RWPE2 (cell line): ENCODE data around the gene HES3.

Experiments
- ATAC-seq: fragments of 200-7000 bp; cut with Tn5 transposase; 3 replicates; pipeline ENCODE4 v1.9.1; 2021; ENCODE audit warnings: low read depth
- DNase-seq: peaks from one replicate; pipeline ENCODE4 v3.0.0-alpha.2; 2020; ENCODE audit warnings: low spot score
- H3K27ac ChIP-seq: fragments of 450-650 bp; 2 replicates; pipeline ENCODE4 v1.5.1; 2017; ENCODE audit warnings: mild to moderate bottlenecking; ENCODE audit not compliant: poor library complexity, severe bottlenecking
- H3K27me3 ChIP-seq: fragments of 250-450 bp; sonication (Bioruptor Pico); 2 replicates; pipeline ENCODE4 v1.5.1; 2021; ENCODE audit warnings: mild to moderate bottlenecking, moderate library complexity; ENCODE audit not compliant: insufficient read depth, poor library complexity, severe bottlenecking
- H3K36me3 ChIP-seq: fragments of 250-450 bp; sonication (Bioruptor Pico); 2 replicates; pipeline ENCODE4 v1.5.1; 2020; ENCODE audit warnings: low read depth, mild to moderate bottlenecking, moderate library complexity
- H3K4me1 ChIP-seq: fragments of 250-450 bp; sonication (Bioruptor Pico); 2 replicates; pipeline ENCODE4 v1.5.1; 2021; ENCODE audit warnings: mild to moderate bottlenecking, moderate library complexity; ENCODE audit not compliant: insufficient read depth, poor library complexity, severe bottlenecking
- H3K4me3 ChIP-seq: fragments of 250-450 bp; sonication (Bioruptor Pico); 2 replicates; pipeline ENCODE4 v1.5.1; 2021; ENCODE audit warnings: mild to moderate bottlenecking, moderate library complexity; ENCODE audit not compliant: severe bottlenecking
- H3K9me3 ChIP-seq: fragments of 250-450 bp; sonication (Bioruptor Pico); 2 replicates; pipeline ENCODE4 v1.5.1; 2021; ENCODE audit warnings: mild to moderate bottlenecking, moderate library complexity; ENCODE audit not compliant: severe bottlenecking
- CTCF ChIP-seq: fragments of 450-650 bp; IDR thresholded peaks from one replicate; pipeline ENCODE4 v1.5.1; 2017; ENCODE audit warnings: mild to moderate bottlenecking, moderate library complexity; ENCODE audit not compliant: poor library complexity, severe bottlenecking

The HES3 gene

GRCh38 chr1:6259491-6260362 is 15.7 kb downstream of the HES3 start:
- ATAC-seq: peak; percentile 47
- no peaks in the 10 kb centered on the region for H3K9me3 ChIP-seq
- H3K4me1 ChIP-seq: peaks cover 5% of the 10 kb centered on the region
- 0 out of 2 replicates have a peak, but pooled peaks cover 3% of the 10 kb centered on the region for H3K36me3 ChIP-seq
- DNase-seq: peak; percentile 84
- no peaks in the 10 kb centered on the region for H3K27me3 ChIP-seq
- no peak for TF ChIP-seq CTCF
- peak overlapping the region; percentile 31 for H3K27ac ChIP-seq
- peak overlapping the region; percentile 69 for H3K4me3 ChIP-seq

- Histone ChIP-seq H3K4me1 (peaks cover 5% of the 10 kb centered on the region), H3K4me3 (peak overlapping the region; percentile 69), H3K27ac (peak overlapping the region; percentile 31), H3K36me3 (0 out of 2 replicates have a peak, but pooled peaks cover 3% of the 10 kb centered on the region), H3K27me3 (no peaks in the 10 kb centered on the region), H3K9me3 (no peaks in the 10 kb centered on the region)
- DNase-seq (no peak), ATAC-seq (peak; percentile 20; the same call in 2 of the 3 replicates)
- peak; percentile 7 for TF ChIP-seq CTCF
Measured at GRCh38 chr1:6260433-6260934, 16.5 kb downstream of the HES3 start.

- DNase-seq (no peak), ATAC-seq (peak; percentile 45)
- no peak for TF ChIP-seq CTCF
- Histone ChIP-seq H3K27me3 (no peaks in the 10 kb centered on the region), H3K4me1 (peaks cover 5% of the 10 kb centered on the region), H3K36me3 (0 out of 2 replicates have a peak, but pooled peaks cover 3% of the 10 kb centered on the region), H3K4me3 (peak within 1 kb of the TSS; percentile 69), H3K9me3 (no peaks in the 10 kb centered on the region), H3K27ac (peak within 1 kb of the TSS; percentile 31)
Measured at GRCh38 chr1:6260961-6261614, 17.1 kb downstream of the HES3 start, which contains the start of gene GPR153. TSS of gene GPR153 (minus strand) at chr1:6261098. CDS start at chr1:6254905, 6,193 bp downstream.

GRCh38 chr1:6261615-6261995 is 17.6 kb downstream of the HES3 start:
- 0 out of 2 replicates have a peak, but pooled peaks cover 3% of the 10 kb centered on the region for H3K36me3 ChIP-seq
- TF ChIP-seq CTCF: no peak
- H3K27me3 ChIP-seq: no peaks in the 10 kb centered on the region
- H3K4me1 ChIP-seq: peaks cover 5% of the 10 kb centered on the region
- peak overlapping the region; percentile 69 for H3K4me3 ChIP-seq
- ATAC-seq: peak; percentile 2; the same call in 1 of the 3 replicates
- no peak overlapping the region for H3K27ac ChIP-seq
- DNase-seq: no peak
- H3K9me3 ChIP-seq: no peaks in the 10 kb centered on the region
